Measurements from ENCODE around the gene KIZ.

DNA sequence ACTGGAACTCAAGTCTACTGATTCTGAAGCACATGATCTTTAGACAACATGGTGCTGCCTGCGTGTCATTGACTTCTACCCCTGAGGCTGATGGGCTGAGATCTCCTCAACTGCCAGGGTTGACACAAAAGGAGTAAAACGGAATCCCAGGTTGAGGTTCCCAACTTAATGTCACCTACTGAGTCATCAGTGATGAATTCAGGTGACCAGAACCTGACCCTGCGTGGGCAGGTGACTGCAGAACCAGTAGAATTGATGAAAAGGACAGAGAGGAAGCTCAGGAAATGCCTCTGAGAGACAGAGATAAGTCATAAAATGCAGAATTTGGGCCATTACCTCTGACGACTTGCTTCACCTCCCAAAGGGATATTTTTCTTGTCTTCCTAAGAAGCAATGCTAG is 7.7 kb upstream of the KIZ start:
- TF ChIP-seq, protein P1, sequence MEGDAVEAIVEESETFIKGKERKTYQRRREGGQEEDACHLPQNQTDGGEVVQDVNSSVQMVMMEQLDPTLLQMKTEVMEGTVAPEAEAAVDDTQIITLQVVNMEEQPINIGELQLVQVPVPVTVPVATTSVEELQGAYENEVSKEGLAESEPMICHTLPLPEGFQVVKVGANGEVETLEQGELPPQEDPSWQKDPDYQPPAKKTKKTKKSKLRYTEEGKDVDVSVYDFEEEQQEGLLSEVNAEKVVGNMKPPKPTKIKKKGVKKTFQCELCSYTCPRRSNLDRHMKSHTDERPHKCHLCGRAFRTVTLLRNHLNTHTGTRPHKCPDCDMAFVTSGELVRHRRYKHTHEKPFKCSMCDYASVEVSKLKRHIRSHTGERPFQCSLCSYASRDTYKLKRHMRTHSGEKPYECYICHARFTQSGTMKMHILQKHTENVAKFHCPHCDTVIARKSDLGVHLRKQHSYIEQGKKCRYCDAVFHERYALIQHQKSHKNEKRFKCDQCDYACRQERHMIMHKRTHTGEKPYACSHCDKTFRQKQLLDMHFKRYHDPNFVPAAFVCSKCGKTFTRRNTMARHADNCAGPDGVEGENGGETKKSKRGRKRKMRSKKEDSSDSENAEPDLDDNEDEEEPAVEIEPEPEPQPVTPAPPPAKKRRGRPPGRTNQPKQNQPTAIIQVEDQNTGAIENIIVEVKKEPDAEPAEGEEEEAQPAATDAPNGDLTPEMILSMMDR (IDR thresholded peaks at IDR 0.05 in 4 of 5, conservative IDR thresholded peaks at IDR 0.05 in 1 of 5) = no peak
- no peak for TF ChIP-seq POLR2A (IDR thresholded peaks at IDR 0.05)
